ENCODE results near the gene WNT10A. TPM values are rescaled to one million over a fixed set of nuclear protein-coding genes. Genes with fewer than 3 reads are reported as not detected.
A peak's percentile ranks its signal among the peaks of the same experiment; 100 is the strongest.

WNT10A gene
- total RNA-seq, 4 donors from 2014 or later: 14.3 to 20.7 (median 16.3) TPM

GRCh38 chr2:218858138-218858445, 22.6 kb upstream of the WNT10A start:
- TF ChIP-seq CTCF (IDR thresholded peaks at IDR 0.05) (no peak), POLR2AphosphoS5 (IDR thresholded peaks at IDR 0.05) (no peak), POLR2A (IDR thresholded peaks at IDR 0.05) (no peak), EP300 (IDR thresholded peaks at IDR 0.05) (no peak)
- no peak overlapping the region for H3K4me3 ChIP-seq
- peak; percentile 49 to 56 for DNase-seq (ENCODE audit: low spot score in 2 of 2)
- WGBS: 26% methylated on average over 1 of the region's 1 CpG
- no peaks in the 10 kb centered on the region for H3K9me3 ChIP-seq
- H3K27me3 ChIP-seq: peaks cover 75% of the 10 kb centered on the region
- no peaks in the 10 kb centered on the region for H3K36me3 ChIP-seq
- H3K27ac ChIP-seq: no peak overlapping the region
- peaks cover 35% of the 10 kb centered on the region for H3K4me1 ChIP-seq

- Histone ChIP-seq H3K36me3 (no peaks in the 10 kb centered on the region), H3K4me3 (peak overlapping the region; percentile 52), H3K9me3 (no peaks in the 10 kb centered on the region), H3K27ac (no peak overlapping the region), H3K4me1 (peaks cover 29% of the 10 kb centered on the region), H3K27me3 (peaks cover 78% of the 10 kb centered on the region)
- no peak for TF ChIP-seq POLR2A (IDR thresholded peaks at IDR 0.05)
- TF ChIP-seq EP300 (IDR thresholded peaks at IDR 0.05): no peak
- WGBS: 15% methylated on average over 41 of the region's 51 CpGs
- DNase-seq (ENCODE audit: low spot score in 2 of 2): peak; percentile 57 to 76
These were observed 21.7 kb upstream of the WNT10A start for GRCh38 chr2:218858671-218859555.

GRCh38 chr2:218859556-218859987, 21.1 kb upstream of the WNT10A start, which contains the start of gene WNT6:
WNT6 (plus strand) TSS chr2:218859805; CDS start chr2:218860038, 233 bp downstream.
- H3K36me3 ChIP-seq: no peaks in the 10 kb centered on the region
- peak; percentile 51 to 71 for DNase-seq (ENCODE audit: low spot score in 2 of 2)
- no peaks in the 10 kb centered on the region for H3K9me3 ChIP-seq
- peaks cover 29% of the 10 kb centered on the region for H3K4me1 ChIP-seq
- under 1% methylated on average over 15 of the region's 64 CpGs for WGBS
- peak within 1 kb of the TSS; percentile 41 for H3K27ac ChIP-seq
- peaks cover 83% of the 10 kb centered on the region for H3K27me3 ChIP-seq
- TF ChIP-seq POLR2A (IDR thresholded peaks at IDR 0.05): no peak
- TF ChIP-seq EP300 (IDR thresholded peaks at IDR 0.05): no peak
- no peak for TF ChIP-seq POLR2AphosphoS5 (IDR thresholded peaks at IDR 0.05)
- TF ChIP-seq CTCF (IDR thresholded peaks at IDR 0.05): no peak
- H3K4me3 ChIP-seq: peak within 1 kb of the TSS; percentile 52

GRCh38 chr2:218859988-218860831, 20.4 kb upstream of the WNT10A start:
- Histone ChIP-seq H3K27ac (peak overlapping the region; percentile 41), H3K27me3 (peaks cover 88% of the 10 kb centered on the region), H3K4me3 (peak overlapping the region; percentile 52), H3K4me1 (peaks cover 33% of the 10 kb centered on the region), H3K9me3 (no peaks in the 10 kb centered on the region), H3K36me3 (no peaks in the 10 kb centered on the region)
- peak; percentile 67 to 76 for DNase-seq (ENCODE audit: low spot score in 2 of 2)
- 2% methylated on average over 27 of the region's 47 CpGs for WGBS
- TF ChIP-seq POLR2A (IDR thresholded peaks at IDR 0.05) (no peak), CTCF (IDR thresholded peaks at IDR 0.05) (no peak), EP300 (IDR thresholded peaks at IDR 0.05) (no peak), POLR2AphosphoS5 (IDR thresholded peaks at IDR 0.05) (no peak)

GRCh38 chr2:218860950-218861381, 19.7 kb upstream of the WNT10A start:
- H3K9me3 ChIP-seq: no peaks in the 10 kb centered on the region
- TF ChIP-seq POLR2A (IDR thresholded peaks at IDR 0.05): no peak
- TF ChIP-seq POLR2AphosphoS5 (IDR thresholded peaks at IDR 0.05): no peak
- TF ChIP-seq EP300 (IDR thresholded peaks at IDR 0.05): no peak
- H3K4me1 ChIP-seq: peaks cover 40% of the 10 kb centered on the region
- peak; percentile 62 to 77 for DNase-seq (ENCODE audit: low spot score in 2 of 2)
- no peak overlapping the region for H3K27ac ChIP-seq
- H3K4me3 ChIP-seq: peak overlapping the region; percentile 52
- peaks cover 88% of the 10 kb centered on the region for H3K27me3 ChIP-seq
- H3K36me3 ChIP-seq: no peaks in the 10 kb centered on the region
- 6% methylated on average over 12 of the region's 21 CpGs for WGBS

Measured in suprapubic skin (tissue), 4 donors.